Thymus (tissue), 11 donors: ENCODE measurements around the gene USP47. TPM values are rescaled to one million over a fixed set of nuclear protein-coding genes. Genes with fewer than 3 reads are reported as not detected.

Source experiments
- DNase-seq, 9 donors: peaks; one replicate each; pipeline ENCODE4 v3.0.0-alpha.2; 2013; ENCODE audit warnings: low spot score in 9 of 9, low read depth in 6 of 9, missing footprints in 1 of 9
- H3K27ac ChIP-seq, 2 donors: one replicate each; pipeline ENCODE4 v1.5.1; 2013; ENCODE audit warnings: control low read depth in 1 of 2, low read depth in 1 of 2, low read length in 1 of 2, mild to moderate bottlenecking in 1 of 2, moderate library complexity in 1 of 2
- H3K27me3 ChIP-seq, 2 donors: one replicate each; pipeline ENCODE4 v1.5.1; 2013; ENCODE audit warnings: low read length in 1 of 2; ENCODE audit not compliant: control insufficient read depth in 2 of 2, insufficient read depth in 1 of 2
- H3K36me3 ChIP-seq, 2 donors: one replicate each; pipeline ENCODE4 v1.5.1; 2013; ENCODE audit warnings: low read length in 1 of 2, mild to moderate bottlenecking in 1 of 2, moderate library complexity in 1 of 2; ENCODE audit not compliant: control insufficient read depth in 2 of 2, insufficient read depth in 2 of 2
- H3K4me1 ChIP-seq, 2 donors: one replicate each; pipeline ENCODE4 v1.5.1; 2013; ENCODE audit warnings: low read length in 2 of 2; ENCODE audit not compliant: control insufficient read depth in 2 of 2, insufficient read depth in 2 of 2
- H3K4me3 ChIP-seq, 2 donors: one replicate each; pipeline ENCODE4 v1.5.1; 2013; ENCODE audit warnings: low read length in 2 of 2, control low read depth in 1 of 2, mild to moderate bottlenecking in 1 of 2
- H3K9me3 ChIP-seq, 2 donors: one replicate each; pipeline ENCODE4 v1.5.1; 2013; ENCODE audit warnings: low read length in 1 of 2, mild to moderate bottlenecking in 1 of 2; ENCODE audit not compliant: control insufficient read depth in 2 of 2, insufficient read depth in 1 of 2
- WGBS: extraction: QIAGEN DNeasy Blood & Tissue Kit; methylation state at CpG from one replicate; pipeline ENCODE4 v1.1.7; 2013; 5-methylcytosine and 5-hydroxymethylcytosine counted together
- polyA plus RNA-seq: library from polyadenylated mRNA; stranded (reverse); fragments of 200-250 nt; gene quantifications from one replicate; pipeline ENCODE4 v1.2.3, GENCODE V29; 2013
- total RNA-seq: library from RNA; stranded (reverse); fragments of 120-200 nt; gene quantifications from one replicate; pipeline ENCODE4 v1.2.4, GENCODE V29; 2013
- donor health status: healthy.

USP47 gene
- total and polyA plus RNA-seq, 2 donors, result 40.3 to 56.5 TPM

DNA sequence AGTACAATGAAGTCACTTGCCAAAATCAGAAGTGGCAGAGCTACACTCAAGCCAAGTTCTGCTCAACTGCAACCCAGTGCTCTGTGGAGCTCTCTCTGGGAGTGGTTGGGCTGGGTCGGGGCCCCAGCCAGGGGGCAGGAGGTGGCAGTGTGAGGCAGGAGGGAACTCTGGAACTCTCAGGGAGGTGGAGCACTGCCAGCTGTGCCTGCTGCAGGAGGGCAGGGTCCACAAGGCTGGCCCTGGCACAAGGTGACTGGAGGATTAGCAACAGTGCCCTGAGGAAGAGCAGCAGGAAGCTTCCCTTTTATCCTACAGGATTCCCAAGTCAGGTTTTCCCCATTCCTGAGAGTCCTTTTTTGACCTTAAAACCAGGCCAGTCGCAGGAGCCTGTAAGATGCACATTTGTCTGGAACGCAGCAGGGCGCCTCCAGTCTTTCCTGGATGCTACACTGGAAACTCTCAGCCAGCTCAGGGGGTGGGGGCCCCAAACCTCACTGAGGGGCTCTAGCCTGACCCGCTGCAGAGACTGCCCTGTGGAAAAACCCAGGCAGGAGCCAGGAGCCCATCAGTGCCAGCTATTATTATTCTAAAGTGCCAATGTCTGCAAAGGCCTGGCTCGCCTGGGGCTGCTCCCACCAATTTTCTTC is 134.8 kb downstream of the USP47 start:
- H3K36me3 ChIP-seq, result no peaks in the 10 kb centered on the region
- DNase-seq, result no peak
- H3K9me3 ChIP-seq, result no peaks in the 10 kb centered on the region
- H3K27me3 ChIP-seq, result no peaks in the 10 kb centered on the region
- H3K27ac ChIP-seq, result no peak overlapping the region
- no peaks in the 10 kb centered on the region for H3K4me1 ChIP-seq
- no peak overlapping the region for H3K4me3 ChIP-seq
- 92% methylated on average over 6 of the region's 6 CpGs for WGBS

DNA sequence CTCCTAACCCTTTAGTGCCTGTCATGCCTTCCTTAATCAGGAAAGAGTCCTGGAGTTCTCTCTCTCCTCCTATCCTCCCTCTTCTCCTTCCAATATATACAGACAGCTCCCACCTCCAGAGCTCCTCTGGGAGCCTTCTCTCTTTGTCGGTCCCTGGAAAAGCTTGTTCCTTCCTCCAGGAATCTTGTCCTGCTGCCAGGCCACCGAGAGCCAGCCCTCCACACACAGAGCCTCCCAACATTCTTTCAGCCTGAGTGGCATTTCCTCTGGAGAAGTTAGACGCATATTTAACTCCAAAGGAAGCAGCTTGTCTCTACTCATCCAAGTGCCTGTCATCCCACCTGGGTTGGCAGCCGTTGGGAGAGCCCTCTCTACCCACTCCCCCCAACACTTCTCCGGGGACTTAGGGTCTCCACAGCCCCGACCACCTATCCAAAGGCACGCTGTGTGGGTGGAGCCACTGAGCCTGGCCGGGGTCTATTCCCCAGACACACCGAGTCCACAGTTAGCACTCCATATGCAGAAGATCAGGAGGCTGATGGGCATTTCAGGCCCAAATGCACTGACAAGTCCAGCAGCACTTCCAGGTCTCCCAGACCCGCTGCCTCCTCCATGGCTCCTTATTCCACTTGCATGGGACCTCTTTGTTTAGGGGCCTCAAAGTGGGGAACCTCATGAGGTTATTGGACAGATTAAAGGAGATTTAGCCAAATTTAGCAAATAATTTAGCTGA is 135.6 kb downstream of the USP47 start:
- Histone ChIP-seq H3K27ac (no peak overlapping the region), H3K4me1 (no peaks in the 10 kb centered on the region), H3K4me3 (no peak overlapping the region), H3K9me3 (no peaks in the 10 kb centered on the region), H3K27me3 (no peaks in the 10 kb centered on the region), H3K36me3 (no peaks in the 10 kb centered on the region)
- WGBS, result 74% methylated on average over 10 of the region's 10 CpGs
- no peak for DNase-seq

DNA sequence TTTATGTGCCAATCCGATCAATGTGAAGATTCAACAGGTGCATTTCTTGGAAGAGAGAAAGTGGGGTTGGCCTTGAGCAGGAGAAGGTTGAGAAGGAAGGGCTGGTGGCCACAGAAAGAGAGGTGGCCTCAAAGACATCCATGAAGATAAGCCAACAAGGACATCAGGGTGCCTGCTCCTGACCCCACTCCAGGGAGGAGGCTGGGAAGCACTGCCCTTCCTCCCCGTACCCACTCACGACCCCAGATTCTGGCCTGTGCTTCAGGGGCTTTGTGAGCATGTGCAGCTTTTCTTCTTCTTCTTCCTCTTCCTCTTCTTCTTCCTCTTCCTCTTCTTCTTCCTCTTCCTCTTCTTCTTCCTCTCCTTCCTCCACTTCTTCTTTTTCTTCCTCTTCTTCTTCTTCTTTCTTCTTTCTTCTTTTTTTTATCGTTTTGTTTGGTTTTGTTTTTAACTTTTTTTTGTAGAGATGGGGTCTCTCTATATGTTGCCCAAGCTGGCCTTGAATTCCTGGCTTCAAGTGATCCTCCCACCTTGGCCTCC is 136.4 kb downstream of the USP47 start:
- H3K4me3 ChIP-seq, result no peak overlapping the region
- no peaks in the 10 kb centered on the region for H3K9me3 ChIP-seq
- no peaks in the 10 kb centered on the region for H3K36me3 ChIP-seq
- no peaks in the 10 kb centered on the region for H3K27me3 ChIP-seq
- no peak overlapping the region for H3K27ac ChIP-seq
- H3K4me1 ChIP-seq, result no peaks in the 10 kb centered on the region
- DNase-seq, result no peak
- 94% methylated on average over 4 of the region's 4 CpGs for WGBS

DNA sequence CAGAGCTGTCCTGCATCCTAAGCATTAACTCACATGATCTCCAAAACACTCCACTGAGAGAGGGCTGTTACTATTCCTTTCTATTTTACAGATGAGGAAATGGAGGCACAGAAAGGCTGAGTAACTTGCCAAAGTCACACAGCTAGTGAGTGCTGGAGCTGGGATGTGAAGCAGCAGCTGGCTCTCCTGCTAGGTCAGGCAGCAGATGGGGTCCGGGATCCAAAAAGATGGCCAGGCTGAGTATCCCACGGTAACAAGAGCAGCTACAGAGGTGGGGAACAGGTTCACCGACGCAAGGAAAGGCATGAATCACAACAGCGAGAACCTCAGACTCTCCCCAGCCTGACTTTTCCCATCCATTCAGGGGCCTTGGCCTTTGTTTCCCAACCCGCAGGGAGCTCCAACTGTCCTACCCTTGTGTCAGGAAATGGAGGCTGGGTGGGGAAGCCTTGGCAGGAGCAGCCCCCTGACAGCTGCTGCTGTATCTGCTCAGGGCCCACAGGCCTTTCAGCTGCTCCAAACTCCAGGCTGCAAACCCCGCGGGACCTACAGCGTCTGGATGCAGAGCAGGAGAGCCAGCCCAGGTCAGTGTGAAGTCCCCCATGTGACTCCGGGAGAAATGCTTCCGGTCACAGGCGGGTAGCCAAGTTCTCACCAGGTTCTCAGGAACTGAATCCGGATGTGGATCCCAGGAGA is 137.2 kb downstream of the USP47 start:
- no peak for DNase-seq
- no peaks in the 10 kb centered on the region for H3K9me3 ChIP-seq
- 91% methylated on average over 13 of the region's 13 CpGs for WGBS
- H3K4me3 ChIP-seq, result no peak overlapping the region
- no peaks in the 10 kb centered on the region for H3K27me3 ChIP-seq
- no peak overlapping the region for H3K27ac ChIP-seq
- H3K4me1 ChIP-seq, result no peaks in the 10 kb centered on the region
- H3K36me3 ChIP-seq, result no peaks in the 10 kb centered on the region

DNA sequence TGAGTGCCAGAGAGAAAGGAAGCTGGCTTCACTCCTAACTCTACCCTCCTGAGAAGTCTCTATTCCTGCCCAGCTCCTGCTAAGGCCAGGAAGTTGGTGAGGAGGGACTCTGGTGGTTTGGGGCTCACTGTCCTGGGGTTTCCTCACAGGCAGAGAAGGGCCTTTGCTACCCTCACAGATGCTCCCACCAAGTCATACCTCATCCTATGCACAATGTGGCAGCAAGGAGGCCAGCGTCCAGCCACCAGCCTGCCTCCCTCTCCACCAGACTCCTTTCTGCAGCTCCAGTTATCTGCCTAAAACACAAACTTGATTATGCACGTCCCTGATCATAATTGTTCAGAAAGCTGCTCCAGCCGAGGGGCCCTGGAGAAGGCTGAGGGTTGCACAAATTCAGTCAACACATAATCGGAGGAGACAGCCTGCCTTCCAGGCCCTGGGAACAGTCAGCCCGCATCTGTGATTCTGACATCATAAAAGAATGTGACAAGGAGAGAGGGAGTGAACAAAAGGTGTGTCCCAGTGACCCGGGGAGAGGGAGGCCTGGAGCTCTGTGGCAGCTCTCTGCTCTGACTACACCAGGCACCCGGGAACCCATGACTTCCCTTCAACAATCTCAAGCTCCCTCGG is 137.8 kb downstream of the USP47 start:
- 89% methylated on average over 8 of the region's 8 CpGs for WGBS
- Histone ChIP-seq H3K4me3 (no peak overlapping the region), H3K27me3 (no peaks in the 10 kb centered on the region), H3K4me1 (no peaks in the 10 kb centered on the region), H3K27ac (no peak overlapping the region), H3K9me3 (no peaks in the 10 kb centered on the region), H3K36me3 (no peaks in the 10 kb centered on the region)
- no peak for DNase-seq

DNA sequence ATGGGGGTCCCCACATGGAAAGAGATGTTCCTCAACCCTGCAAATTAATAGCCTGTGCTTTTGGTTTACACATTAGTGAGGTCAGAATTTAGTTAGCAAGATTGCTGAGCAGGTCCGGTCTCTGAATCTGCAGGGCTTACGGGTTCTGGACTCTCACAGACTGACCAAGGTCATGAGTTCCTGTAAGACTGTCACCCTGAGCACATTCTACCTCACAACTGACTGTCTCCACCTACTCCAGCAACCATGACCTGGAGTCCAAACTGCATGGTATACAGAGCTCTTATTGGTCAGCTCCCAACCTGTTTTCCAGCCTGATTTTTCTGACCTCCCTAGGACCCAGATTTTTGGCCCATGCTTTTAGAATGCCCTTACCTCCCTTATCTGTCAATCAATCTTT is 138.4 kb downstream of the USP47 start:
- H3K9me3 ChIP-seq, result no peaks in the 10 kb centered on the region
- DNase-seq, result no peak
- no peaks in the 10 kb centered on the region for H3K4me1 ChIP-seq
- no peak overlapping the region for H3K4me3 ChIP-seq
- 100% methylated on average over 2 of the region's 2 CpGs for WGBS
- no peak overlapping the region for H3K27ac ChIP-seq
- H3K36me3 ChIP-seq, result no peaks in the 10 kb centered on the region
- no peaks in the 10 kb centered on the region for H3K27me3 ChIP-seq

DNA sequence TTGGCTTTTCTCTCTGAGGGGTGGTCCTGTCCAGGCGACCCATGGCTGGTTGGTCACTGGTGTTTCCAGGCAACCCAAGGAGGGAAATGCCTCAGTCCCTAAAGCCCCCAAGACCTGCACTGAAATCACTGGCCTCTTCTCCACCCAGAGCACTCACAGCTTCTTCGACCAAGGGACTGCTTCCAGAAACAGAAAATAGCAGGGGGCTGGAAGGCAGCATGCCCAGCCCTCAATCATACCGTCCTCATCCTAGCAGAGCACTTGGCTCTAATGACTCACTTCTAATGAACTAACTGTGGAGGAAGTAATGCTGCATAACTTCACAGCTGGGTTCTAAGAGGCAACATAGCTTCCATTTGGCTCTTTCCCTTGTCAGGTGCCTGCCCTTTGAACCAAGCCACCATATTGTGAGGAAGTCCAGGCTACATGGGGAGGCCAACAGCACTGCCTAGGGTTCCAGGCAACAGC is 139.1 kb downstream of the USP47 start:
- H3K27ac ChIP-seq, result no peak overlapping the region
- no peaks in the 10 kb centered on the region for H3K9me3 ChIP-seq
- H3K4me1 ChIP-seq, result no peaks in the 10 kb centered on the region
- 94% methylated on average over 3 of the region's 3 CpGs for WGBS
- no peak for DNase-seq
- no peaks in the 10 kb centered on the region for H3K27me3 ChIP-seq
- no peaks in the 10 kb centered on the region for H3K36me3 ChIP-seq
- no peak overlapping the region for H3K4me3 ChIP-seq

DNA sequence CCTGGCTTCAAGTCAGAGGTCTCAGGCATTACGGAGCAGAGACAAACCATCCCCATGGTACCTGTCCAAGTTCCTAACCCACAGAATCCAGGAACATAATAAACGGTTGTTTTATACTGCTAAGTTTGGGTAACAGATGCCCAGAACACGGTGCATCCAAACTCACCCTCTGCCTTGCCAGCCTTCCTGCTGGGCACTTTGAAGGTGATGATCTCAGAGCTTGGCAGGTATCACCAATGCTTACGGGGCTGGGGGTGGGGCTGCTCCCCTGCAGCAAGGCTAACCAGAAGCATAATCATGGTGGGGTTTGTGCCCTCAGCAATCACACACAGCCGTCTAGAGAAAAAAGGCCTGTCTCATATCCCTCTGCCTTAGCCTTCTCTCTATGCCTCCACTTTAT is 139.6 kb downstream of the USP47 start:
- 97% methylated on average over 5 of the region's 5 CpGs for WGBS
- Histone ChIP-seq H3K4me1 (no peaks in the 10 kb centered on the region), H3K36me3 (no peaks in the 10 kb centered on the region), H3K27me3 (no peaks in the 10 kb centered on the region), H3K27ac (no peak overlapping the region), H3K9me3 (no peaks in the 10 kb centered on the region), H3K4me3 (no peak overlapping the region)
- no peak for DNase-seq

DNA sequence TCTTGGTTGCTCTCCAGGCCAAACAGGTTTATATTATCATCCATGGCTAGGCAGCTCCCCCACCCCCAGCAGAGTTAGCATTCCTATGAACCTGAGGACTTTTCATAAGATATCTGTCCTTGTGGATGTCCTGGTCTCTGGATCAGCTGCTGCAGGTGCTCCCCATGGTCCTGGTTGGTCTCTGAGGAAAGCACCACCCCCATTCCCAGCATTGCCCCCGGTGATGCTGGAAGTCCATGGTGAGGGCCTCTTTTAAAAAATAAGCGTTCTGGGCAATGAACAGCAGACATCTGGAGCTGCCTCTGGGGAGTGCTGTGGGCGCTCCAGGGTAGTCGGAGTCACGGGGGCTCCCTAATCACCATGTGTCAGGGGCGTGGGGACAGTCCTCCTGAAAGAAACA is 140.1 kb downstream of the USP47 start:
- Histone ChIP-seq H3K4me1 (no peaks in the 10 kb centered on the region), H3K27ac (no peak overlapping the region), H3K36me3 (no peaks in the 10 kb centered on the region), H3K27me3 (no peaks in the 10 kb centered on the region), H3K4me3 (no peak overlapping the region), H3K9me3 (no peaks in the 10 kb centered on the region)
- WGBS, result 97% methylated on average over 6 of the region's 6 CpGs
- no peak for DNase-seq
